DMS53 treated with DMSO at 0.1 percent for 48 hours (cell line): Measurements from ENCODE around the gene JMJD8.
A peak's percentile ranks its signal among the peaks of the same experiment; 100 is the strongest.

Experiments used
- DNase-seq: peaks from one replicate; lab custom pipeline; 2025; ENCODE audit not compliant: unreplicated experiment; lab: John Stamatoyannopoulos, UW

The JMJD8 gene

DNA sequence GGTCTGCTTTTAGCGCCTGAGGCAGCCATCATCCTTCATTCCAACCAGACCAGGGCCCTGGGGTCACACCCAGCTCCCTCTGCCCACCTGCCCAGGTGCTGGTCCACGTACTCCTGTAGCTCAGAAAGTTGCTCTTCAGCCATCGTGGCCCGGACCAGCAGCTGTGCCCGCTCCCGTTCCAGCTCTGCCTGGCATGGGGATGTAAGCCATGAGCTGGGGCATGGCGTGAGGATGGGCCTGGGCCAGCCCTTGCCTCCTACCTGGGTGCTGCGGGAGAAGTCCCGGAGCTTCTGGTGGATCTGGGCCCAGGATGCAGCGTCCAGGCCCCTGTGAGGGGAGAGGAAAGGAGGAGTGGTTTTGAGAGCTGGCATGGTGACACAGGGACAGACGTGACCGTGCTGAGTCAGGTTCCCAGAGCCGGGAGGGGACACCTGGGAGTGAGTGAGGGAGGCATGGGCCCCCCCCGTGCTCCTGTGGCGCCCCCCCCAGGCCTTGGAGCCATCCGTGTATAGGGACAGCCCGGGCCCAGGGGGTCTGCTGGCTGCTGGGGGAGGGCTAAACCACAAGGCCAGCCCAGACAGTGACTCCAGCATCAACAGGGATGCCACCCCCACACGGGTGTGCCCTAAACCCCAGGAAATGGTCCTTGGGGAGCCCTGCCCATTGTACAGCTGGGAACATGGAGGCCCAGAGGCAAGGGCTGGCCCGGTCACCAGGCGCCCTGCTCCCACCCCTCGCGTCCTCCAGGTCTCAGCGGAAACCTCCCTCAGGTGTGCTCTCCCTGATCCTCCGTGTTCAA, 38.9 kb upstream of the JMJD8 start:
- no peak for DNase-seq

DNA sequence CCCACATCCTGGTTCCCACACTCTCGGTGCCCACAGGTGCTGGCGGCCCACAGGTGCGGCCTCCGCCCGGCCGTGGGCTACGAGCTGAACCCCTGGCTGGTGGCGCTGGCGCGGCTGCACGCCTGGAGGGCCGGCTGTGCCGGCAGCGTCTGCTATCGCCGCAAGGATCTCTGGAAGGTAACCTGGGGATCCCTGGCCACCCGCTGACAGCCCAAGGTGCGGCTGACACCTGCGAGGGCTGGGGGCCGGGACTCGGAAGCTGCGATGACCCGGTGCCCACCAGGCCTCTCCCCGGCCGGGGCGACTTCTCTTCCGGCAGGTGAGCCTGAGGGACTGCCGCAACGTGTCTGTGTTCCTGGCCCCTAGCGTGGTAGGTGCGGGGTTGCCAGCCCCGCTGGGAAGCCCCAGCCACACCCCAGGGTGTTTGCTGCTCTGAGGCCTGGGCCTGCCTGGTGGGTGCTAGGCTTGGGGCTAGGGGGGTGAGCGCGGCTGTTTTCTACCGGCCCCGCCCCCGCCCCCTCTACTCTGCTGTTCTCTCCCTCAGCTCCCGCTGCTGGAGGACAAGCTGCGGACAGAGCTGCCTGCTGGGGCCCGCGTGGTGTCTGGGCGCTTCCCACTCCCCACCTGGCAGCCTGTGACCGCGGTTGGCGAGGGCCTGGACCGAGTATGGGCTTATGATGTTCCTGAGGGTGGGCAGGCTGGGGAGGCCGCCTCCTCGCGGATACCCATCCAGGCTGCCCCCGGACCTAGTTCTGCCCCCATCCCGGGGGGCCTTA, 37.8 kb upstream of the JMJD8 start:
- no peak for DNase-seq

DNA sequence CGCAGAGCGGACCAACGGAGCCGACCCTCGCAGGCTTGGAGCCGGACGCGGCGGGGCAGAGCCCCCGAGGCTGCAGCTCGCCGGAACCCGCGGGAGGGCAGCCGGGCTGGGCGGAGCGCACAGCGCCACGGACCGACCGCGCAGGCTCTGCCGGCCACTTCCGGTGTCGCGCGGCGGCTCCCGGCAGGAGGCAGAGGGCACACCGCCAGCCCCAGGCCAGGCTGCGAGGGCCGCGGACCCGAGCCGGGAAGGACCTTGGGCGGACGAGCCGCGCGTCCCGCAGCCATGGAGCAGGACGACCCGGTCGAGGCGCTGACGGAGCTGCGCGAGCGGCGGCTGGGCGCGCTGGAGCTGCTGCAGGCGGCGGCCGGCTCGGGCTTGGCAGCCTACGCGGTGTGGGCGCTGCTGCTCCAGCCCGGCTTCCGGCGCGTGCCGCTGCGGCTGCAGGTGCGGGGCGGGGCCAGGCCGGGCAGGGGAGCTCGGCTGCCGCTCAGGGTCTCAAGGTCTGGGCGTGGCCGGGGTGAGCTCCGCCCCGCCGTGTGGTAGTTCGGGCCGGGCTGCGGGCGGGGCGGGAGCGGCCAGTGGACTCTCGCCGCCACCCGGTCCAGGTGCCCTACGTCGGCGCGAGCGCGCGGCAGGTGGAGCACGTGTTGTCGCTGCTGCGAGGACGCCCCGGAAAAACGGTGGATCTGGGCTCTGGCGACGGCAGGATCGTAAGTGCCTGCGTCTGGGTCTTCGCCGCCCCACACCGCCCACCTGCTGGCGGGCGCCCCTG, 37.0 kb upstream of the JMJD8 start, which contains the start of gene ANTKMT:
TSS of gene ANTKMT (plus strand) at position 157 of the 775 bp plus-strand sequence. CDS start at position 286, 129 bp downstream.
- DNase-seq, result peak; percentile 64

DNA sequence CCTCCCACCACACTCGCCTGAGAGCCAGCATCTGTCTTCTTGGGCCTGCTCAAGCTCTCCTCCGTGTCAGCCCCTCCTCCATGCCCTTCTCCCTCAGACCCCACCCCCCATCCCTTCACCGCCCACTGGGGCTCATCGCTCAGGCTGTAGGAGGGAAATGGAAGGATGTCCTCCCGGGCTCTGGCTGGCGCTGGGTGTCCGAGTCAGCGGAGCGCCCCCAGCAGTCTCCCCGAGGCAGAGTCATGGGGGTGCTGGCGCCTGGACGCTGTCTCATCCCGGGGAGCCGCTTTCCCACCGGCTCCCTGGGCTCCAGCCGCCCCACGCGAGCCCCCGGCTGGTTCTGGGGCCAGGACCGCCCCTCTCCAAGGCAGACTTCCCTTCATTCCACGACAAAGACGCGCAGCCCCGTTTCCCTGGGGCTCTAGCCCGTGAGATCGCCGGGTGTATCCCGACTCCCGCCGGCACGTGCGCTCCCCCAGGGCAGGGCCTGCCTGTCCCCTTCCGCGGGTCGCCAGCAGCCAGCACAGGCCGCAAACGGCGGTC, 36.4 kb upstream of the JMJD8 start:
- peak; percentile 37 for DNase-seq

DNA sequence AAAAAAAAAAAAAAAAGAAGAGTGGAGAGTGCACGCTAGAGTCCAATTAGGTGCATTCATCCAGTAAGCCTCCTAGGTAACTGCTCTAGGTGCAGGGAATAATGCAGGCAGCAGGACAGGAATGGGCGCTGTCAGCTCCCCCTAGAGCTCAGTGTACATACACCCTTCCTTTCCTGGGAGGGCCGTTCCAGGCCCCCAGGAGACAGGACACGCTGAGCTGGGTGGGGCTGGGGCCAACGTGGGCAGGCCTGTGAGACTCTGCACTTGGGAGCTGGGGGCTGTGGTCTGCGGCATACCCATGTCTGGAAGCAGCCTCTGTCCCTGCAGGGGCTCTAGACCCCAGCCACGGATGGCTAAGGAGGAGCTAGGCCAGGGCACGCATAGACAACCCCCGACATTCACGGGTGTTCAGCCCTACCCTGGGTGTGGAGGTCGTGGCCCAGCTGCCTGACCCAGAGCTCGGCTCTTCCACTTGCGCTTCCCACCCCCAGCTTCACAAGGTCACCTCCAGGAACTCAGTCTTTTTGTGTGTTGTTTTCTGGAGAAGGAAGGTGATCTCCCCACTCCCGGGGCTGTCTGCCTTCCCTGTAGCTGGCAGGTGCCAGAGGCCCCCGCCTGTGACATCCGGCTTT, 35.8 kb upstream of the JMJD8 start:
- DNase-seq, result peak; percentile 53

DNA sequence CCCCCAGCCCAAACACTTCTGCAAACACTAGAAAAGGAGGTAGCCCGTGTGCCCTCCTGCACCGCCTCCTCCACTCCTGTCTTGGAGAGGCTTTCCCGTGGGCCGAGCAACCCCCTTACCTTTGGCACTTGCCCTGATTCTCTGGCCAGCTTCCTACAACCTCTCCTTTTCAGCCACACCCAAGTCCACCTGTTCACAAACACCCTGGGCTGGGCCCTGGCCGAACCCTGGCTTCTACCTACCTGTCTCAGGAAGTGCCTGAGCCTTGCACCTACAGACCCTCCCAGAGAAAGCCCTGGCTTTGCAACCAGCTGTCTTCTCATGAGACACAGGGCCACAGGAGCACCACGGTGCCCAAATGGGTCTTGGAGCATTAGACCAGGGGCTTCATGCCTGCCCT, 34.8 kb upstream of the JMJD8 start:
- no peak for DNase-seq

DNA sequence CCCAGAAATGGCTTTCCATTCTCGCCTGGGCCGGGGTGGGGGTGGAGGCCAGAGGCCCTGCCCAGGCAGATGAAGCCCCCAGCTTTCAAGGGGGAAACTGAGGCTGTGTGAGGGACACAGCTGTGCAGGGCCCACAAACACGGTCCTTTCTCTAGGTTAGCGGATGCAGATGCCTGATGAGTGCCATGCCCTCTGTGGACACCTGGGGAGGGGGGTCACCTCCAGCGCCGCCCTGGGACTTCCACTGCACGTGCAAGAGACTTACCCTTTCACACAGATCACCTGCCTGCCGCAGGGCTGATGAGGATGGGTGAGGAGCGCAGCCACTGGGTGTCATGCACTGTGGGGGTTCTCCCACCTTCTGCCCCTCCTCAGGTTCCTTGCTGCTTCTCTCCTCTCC, 34.3 kb upstream of the JMJD8 start:
- DNase-seq, result no peak

DNA sequence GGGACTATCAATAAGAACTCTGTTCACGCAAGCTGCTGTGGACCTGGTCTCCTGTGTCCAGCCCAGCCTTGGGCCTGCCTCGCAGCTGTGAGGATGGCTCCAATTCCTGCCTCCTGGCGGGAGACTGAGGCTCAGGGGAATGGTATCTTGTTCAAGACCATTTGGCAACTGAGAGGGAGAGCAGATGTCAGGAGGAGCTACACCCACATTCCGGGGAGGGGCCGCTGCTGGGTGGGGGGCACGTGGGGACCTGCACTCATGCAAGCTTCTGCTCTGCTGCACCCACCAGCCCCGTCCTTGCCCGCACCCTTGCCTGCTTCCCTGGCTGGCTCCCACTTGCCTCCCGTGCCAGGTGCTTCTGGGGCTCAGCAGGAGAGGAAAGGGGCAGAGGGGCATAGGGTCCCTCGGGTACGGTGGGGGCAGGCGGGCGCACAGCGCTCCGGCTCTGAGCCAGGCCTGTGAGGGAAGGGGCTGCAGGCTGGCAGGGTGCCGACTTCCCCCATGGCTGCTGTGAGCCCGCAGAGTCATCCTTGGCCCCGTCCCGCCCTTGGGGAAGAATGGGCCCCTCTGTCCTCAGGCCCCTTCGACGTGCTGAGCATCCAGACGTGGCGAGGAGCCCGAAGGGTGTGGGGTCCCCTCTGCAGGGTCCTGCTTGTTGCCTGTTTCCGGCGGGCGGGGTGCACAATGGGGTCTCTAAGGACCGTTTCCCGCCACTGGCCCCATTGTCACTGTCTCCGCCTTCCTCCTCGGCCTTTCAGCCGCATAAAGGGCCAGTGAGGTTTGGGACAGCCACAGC, 33.5 kb upstream of the JMJD8 start:
- DNase-seq, result no peak

DNA sequence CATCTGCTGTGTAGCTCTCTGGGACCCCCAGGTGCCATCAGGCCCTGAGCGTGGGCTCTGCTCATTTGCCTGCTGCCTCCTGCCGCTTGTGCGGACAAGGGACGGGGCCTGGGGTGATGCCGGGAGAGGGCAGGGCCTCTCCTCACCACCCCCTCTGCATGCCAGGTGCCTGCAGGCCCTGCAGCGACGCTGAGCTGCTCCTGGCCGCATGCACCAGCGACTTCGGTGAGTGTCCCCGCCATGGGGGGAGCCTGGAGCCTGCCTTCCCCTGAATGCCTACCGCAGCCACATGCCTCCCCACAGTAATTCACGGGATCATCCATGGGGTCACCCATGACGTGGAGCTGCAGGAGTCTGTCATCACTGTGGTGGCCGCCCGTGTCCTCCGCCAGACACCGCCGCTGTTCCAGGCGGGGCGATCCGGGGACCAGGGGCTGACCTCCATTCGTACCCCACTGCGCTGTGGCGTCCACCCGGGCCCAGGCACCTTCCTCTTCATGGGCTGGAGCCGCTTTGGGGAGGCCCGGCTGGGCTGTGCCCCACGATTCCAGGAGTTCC, 32.7 kb upstream of the JMJD8 start:
- no peak for DNase-seq

DNA sequence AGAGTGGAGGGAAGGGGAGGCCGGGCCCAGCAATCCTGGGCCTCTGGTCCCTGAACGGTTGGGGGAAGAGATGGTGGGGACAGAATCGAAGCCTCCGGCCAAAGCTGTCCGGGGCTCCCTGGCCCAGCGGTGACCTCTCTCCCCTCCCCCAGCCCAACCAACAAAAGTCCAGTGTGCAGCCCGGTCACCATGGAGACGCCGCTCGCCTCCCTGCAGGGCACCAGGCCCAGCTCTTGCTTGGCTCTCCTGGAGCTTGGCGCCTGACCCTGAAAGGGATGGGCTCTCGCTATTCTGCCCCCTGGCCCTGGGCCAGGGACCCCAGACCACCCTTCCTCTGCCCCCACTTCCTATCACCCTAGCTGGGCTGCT, 32.0 kb upstream of the JMJD8 start:
- DNase-seq, result no peak

DNA sequence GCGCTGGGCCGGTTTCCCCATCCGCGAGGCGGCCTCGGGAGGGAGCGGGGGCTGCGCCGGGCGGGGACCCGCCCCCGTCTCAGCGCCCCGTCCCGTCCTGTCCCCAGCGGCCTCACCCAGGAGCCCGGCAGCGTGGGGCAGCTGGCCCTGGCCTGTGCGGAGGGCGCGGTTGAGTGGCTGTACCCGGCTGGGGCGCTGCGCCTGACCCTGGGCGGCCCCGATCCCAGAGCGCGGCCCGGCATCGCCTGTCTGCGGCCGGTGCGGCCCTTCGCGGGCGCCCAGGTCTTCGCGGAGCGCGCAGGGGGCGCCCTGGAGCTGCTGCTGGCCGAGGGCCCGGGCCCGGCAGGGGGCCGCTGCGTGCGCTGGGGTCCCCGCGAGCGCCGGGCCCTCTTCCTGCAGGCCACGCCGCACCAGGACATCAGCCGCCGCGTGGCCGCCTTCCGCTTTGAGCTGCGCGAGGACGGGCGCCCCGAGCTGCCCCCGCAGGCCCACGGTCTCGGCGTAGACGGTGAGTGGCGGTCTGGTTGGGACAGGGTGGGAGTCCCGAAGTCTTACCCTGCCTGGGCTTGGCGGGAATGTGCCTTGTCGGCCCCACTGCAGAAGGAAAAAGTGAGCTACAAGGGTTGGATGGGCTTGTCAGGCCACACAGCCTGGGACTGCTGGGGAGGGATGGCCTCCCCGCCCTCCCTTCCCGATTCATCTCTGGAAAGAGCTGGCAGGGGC, 31.5 kb upstream of the JMJD8 start:
- DNase-seq, result no peak

DNA sequence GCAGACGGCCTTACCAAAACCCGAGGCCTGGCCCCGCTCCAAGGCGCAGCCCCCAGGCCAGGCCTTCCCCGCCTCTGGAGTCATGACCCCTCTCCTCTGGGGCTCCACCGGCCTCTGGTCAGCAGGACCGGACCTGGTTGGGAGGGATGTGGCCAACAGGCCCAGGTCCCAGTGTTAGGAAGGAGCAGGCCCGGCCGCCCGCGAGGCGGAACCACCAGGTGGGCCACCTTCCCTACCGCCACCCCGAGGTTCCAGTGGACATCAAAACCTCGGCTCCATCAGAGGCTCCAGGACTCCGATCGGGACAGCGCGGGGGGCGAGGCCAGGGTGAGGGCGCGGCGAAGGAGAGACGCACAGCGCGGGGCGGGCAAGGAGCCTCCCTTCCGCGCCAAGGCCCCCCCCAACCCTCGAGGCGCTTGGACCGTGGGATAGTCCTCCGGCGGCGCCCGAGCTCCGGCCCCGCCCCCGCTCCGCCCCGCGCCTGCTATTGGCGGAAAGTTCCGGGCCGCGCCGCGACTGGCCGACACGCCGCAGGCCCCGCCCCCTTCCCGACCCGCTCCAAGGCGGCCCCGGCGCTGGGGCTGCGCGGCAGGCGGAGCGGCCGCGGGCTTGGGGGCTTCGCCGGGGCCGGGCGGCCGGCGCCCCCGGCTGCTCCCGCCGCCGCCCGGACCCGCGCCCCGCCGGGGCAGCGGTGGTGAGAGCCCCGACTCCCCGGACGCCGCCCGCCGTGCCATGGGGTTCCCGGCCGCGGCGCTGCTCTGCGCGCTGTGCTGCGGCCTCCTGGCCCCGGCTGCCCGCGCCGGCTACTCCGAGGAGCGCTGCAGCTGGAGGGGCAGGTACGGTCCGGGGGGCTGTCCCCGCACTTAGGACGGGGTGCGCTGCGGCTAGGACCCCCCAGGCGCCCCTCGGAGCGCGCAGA, 30.7 kb upstream of the JMJD8 start, which contains the start of gene METRN:
TSS of gene METRN (plus strand) at position 561 of the 919 bp plus-strand sequence. CDS start at position 733, 172 bp downstream.
- peak; percentile 42 for DNase-seq

DNA sequence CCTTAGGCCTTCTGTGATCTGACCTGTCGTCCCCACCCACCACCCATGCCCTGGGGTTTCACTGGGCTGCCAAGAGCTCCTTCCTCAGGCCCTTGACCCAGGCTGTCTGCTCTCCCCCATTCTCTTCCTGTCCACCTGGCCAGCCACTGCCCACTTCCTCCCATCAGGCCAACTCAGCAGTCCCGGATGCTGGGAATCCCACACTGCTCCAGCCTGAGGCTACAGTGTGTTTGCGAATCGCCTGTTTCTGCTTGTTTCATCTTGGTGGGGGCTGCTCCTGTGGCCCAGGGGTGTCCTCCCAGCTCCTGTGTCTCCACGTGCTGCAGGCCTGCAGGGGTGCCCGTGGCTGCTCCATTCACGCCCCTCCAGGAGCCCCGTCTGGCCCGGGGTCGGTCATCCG, 29.9 kb upstream of the JMJD8 start:
- no peak for DNase-seq

DNA sequence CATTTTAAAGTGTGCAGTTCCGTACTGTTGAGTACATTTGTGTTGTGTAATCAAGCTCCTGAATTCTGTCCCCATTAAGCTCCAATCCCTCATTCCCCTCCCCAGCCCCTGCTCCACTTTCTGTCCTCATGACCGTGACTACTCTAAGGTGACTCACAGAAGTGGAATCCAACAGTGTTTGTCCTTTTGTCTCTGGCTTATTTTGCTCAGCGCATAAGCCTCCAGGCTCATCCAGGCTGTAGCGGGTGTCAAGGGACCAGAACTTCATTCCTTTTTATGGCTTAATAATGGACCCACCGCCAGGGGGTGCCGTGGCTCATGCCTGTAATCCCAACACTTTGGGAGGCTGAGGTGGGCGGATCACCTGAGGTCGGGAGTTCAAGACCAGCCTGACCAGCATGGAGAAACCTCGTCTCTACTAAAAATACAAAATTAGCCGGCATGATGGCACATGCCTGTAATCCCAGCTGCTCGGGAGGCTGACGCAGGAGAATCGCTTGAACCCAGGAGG, 28.7 kb upstream of the JMJD8 start:
- peak; percentile 66 for DNase-seq

DNA sequence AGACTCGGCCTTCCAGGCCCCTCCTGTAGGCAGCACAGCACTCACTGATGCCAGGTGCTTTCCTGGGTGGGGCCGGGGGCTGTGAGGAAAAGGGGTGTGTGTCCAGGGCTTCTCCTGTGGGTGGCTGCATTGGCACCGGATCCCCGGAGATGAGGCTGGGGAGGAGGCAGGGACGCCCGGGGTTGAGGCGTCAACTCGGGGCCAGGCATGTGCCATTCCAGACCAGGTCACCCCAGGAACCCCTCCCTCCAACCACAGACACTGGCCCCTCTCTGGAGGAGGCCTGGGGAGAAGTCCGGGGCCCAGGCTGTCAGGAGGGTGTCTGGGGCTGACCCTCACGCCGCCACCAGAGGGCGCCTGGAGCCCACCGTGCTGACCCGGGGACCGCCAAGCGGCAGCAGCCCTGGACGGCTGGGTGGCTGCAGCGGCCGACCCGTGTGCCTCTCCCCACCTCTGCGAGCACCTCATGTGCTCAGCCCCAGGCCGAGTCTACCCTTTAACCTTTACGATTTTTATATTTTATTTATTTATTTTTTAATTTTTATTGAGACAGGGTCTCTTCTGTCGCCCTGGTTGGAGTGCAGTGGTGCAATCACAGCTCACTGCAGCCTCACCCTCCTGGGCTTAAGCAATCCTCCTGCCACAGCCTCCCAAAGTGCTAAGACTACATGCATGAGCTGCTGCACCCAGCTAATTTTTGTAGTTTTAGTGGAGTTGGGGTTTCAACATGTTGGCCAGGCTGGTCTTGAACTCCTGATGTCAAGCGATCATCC, 27.6 kb upstream of the JMJD8 start:
- peak; percentile 34 for DNase-seq

DNA sequence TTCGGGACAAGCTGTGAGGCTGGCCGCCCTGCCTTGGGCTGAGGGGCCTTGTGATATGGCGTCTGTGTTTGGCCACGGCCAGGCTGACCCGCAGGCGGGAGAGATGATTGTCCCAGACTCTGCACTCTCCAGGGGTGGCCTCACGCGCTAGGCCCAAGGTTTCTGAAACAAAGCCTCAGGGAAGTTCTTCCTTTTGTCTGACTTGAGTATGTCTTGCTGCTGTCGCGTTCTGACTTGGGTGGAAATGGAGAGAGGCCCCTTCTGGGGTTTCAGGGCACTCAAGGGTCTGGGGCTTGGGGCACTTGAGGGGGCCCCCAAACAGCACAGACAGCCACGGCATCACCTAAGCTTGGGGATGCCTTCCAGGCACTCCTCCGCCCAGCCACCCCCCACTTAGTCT, 26.9 kb upstream of the JMJD8 start:
- no peak for DNase-seq

DNA sequence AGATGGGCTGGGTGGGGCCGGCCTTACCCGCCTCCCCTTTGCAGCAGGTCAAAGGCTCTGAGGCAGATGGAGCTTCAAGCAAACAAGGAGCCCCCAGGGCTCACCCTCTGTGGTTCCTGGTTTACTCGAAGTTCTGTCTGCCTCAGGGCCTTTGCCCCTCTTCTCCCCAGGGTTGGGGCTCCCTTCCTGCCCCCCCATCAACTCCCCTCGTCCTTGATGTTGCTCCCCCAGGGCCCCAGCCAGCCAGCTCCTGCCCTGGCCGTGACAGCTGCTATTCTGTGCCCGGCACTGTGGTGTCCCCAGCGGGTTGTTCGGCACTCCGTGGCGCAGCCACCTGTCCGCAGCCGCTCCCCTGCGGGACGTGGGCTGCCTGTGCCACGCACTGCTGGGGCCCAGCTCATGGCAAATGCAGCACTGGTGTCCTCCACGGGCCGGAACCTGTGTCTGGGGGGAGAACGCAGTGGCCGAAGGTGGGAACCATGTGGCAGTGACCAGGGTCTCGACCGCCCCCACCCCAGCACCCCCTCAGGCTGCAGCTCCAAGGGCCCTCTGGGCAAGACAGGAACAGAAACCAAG, 26.5 kb upstream of the JMJD8 start:
- DNase-seq, result no peak
